Measurements from ENCODE around the gene MRC1.

DNA sequence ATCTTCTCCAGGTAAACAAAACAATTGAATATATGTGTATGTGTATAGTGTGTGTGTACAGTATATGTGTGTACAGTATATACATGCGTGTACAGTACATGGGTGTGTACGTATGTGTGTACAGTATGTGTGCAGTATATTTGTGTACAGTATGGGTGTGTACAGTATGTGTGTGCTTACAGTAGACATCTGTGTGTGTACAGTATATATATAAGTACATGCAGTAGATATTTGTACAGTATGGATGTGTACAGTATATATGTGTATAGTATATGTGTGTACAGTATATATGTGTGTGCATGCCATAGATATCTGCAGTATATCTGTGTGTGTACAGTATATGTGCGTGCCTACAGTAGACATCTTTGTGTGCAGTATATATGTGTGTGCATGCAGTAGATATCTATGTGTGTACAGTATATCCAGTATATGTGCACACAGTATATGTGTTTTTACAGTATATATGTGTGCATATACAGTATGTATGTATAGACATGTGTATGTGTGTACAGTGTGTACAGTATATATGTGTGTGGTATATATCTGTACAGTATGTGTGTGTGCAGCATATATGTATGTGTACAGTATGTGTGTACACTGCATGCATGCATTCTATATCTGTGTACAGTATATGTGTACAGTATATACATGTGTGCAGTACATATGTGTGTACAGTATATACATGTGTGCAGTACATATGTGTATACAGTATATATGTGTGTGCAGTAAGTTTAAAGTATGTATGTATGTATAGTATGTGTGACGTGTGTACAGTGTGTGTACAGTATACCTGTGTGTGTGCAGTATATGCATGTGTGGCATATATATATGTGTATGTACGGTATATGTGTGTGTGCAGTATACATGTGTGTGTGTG, 105.3 kb downstream of the MRC1 start:
- TF ChIP-seq, protein P1, sequence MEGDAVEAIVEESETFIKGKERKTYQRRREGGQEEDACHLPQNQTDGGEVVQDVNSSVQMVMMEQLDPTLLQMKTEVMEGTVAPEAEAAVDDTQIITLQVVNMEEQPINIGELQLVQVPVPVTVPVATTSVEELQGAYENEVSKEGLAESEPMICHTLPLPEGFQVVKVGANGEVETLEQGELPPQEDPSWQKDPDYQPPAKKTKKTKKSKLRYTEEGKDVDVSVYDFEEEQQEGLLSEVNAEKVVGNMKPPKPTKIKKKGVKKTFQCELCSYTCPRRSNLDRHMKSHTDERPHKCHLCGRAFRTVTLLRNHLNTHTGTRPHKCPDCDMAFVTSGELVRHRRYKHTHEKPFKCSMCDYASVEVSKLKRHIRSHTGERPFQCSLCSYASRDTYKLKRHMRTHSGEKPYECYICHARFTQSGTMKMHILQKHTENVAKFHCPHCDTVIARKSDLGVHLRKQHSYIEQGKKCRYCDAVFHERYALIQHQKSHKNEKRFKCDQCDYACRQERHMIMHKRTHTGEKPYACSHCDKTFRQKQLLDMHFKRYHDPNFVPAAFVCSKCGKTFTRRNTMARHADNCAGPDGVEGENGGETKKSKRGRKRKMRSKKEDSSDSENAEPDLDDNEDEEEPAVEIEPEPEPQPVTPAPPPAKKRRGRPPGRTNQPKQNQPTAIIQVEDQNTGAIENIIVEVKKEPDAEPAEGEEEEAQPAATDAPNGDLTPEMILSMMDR (IDR thresholded peaks at IDR 0.05), result no peak
- no peak for TF ChIP-seq POLR2A (IDR thresholded peaks at IDR 0.05)

Data from lower leg skin (tissue), 3 donors.